AG09319 (cell line): Measurements from ENCODE around the gene ACER2.

Source experiments
- DNase-seq: peaks from one replicate; pipeline ENCODE4 v3.0.0-alpha.2; 2010; ENCODE audit warnings: low read depth; ENCODE audit errors: extremely low read depth
- TF ChIP-seq, protein P1 (sequence below): IDR thresholded peaks from 2 replicates; pipeline ENCODE4 v1.5.1; 2011; ENCODE audit warnings: low read depth, mild to moderate bottlenecking, inconsistent platforms, low read length, moderate library complexity

ACER2 gene

GRCh38 chr9:19496321-19497050, 87.7 kb downstream of the ACER2 start:
- TF ChIP-seq, protein P1, sequence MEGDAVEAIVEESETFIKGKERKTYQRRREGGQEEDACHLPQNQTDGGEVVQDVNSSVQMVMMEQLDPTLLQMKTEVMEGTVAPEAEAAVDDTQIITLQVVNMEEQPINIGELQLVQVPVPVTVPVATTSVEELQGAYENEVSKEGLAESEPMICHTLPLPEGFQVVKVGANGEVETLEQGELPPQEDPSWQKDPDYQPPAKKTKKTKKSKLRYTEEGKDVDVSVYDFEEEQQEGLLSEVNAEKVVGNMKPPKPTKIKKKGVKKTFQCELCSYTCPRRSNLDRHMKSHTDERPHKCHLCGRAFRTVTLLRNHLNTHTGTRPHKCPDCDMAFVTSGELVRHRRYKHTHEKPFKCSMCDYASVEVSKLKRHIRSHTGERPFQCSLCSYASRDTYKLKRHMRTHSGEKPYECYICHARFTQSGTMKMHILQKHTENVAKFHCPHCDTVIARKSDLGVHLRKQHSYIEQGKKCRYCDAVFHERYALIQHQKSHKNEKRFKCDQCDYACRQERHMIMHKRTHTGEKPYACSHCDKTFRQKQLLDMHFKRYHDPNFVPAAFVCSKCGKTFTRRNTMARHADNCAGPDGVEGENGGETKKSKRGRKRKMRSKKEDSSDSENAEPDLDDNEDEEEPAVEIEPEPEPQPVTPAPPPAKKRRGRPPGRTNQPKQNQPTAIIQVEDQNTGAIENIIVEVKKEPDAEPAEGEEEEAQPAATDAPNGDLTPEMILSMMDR: no peak
- DNase-seq: no peak

DNA sequence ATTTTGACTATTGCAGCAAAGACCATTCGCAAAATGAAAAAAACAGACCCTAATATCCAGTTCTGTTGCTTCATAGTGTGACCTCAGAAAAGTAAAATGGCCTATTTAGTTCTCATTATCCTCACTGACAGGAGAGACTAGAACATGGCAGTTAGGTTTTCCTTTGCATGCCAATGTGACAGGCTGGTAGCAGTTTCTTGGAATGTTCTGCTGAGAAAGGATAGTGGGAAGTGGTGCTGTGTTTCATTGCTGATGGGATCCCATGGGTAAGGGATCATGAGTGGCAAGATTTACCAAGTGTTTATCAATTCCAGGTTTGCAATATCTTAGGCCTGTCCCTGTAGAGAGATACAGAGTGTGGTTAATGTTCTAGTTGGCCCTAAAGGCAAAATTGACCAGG, 88.5 kb downstream of the ACER2 start:
- TF ChIP-seq, protein P1: no peak
- DNase-seq: no peak

GRCh38 chr9:19498015-19498414, 89.2 kb downstream of the ACER2 start:
- TF ChIP-seq, protein P1: no peak
- DNase-seq: no peak
